ENCODE results near the gene SEPTIN8.

Gene SEPTIN8

GRCh38 chr5:132824426-132824825 is 47.4 kb upstream of the SEPTIN8 start:
- H3K9me3 ChIP-seq (ENCODE audit: severe bottlenecking), result no peaks in the 10 kb centered on the region
- no peaks in the 10 kb centered on the region for H3K36me3 ChIP-seq (ENCODE audit: low read depth)
- H3K4me1 ChIP-seq (ENCODE audit: insufficient read depth, poor library complexity, severe bottlenecking), result no peaks in the 10 kb centered on the region
- no peak overlapping the region for H3K27ac ChIP-seq (ENCODE audit: poor library complexity, severe bottlenecking)
- no peak for ATAC-seq (ENCODE audit: low read depth)
- no peaks in the 10 kb centered on the region for H3K27me3 ChIP-seq (ENCODE audit: insufficient read depth, poor library complexity, severe bottlenecking)
- H3K4me3 ChIP-seq (ENCODE audit: severe bottlenecking), result no peak overlapping the region
- no peak for DNase-seq (ENCODE audit: low spot score)
- TF ChIP-seq, protein P1, sequence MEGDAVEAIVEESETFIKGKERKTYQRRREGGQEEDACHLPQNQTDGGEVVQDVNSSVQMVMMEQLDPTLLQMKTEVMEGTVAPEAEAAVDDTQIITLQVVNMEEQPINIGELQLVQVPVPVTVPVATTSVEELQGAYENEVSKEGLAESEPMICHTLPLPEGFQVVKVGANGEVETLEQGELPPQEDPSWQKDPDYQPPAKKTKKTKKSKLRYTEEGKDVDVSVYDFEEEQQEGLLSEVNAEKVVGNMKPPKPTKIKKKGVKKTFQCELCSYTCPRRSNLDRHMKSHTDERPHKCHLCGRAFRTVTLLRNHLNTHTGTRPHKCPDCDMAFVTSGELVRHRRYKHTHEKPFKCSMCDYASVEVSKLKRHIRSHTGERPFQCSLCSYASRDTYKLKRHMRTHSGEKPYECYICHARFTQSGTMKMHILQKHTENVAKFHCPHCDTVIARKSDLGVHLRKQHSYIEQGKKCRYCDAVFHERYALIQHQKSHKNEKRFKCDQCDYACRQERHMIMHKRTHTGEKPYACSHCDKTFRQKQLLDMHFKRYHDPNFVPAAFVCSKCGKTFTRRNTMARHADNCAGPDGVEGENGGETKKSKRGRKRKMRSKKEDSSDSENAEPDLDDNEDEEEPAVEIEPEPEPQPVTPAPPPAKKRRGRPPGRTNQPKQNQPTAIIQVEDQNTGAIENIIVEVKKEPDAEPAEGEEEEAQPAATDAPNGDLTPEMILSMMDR (IDR thresholded peaks at IDR 0.05; ENCODE audit: poor library complexity, severe bottlenecking), result no peak

DNA sequence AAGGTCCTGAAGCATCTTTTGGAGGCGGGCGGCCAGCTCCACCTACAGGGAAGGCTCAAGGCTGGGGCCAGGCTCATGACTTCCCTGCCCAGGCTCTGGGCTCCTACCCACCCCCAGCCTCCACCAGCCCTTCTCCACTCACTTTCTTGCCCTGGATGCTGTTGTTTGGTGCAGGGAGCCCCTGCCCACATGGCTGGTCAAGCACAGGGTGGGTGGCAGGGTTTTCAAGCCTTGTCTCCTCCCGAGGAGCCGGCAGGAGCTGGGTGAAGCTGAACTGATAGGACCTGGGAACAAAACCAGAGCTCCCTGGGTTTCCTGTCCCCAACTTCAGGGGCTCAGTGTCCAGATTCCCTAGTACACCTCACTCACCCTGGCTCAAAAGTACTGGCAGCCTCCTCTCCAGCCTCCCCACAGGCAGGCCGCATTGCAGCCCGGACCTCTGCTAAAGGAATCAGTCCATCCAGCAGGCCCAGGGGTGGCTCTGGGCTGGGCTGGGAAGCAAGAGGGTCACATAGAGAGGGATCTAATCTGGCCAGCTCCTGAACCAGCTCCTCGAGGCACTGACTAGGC is 46.5 kb upstream of the SEPTIN8 start:
- TF ChIP-seq, protein P1 (IDR thresholded peaks at IDR 0.05; ENCODE audit: poor library complexity, severe bottlenecking), result no peak
- DNase-seq (ENCODE audit: low spot score), result no peak
- Histone ChIP-seq H3K27me3 (ENCODE audit: insufficient read depth, poor library complexity, severe bottlenecking) (no peaks in the 10 kb centered on the region), H3K9me3 (ENCODE audit: severe bottlenecking) (no peaks in the 10 kb centered on the region), H3K27ac (ENCODE audit: poor library complexity, severe bottlenecking) (no peak overlapping the region), H3K4me3 (ENCODE audit: severe bottlenecking) (no peak overlapping the region), H3K4me1 (ENCODE audit: insufficient read depth, poor library complexity, severe bottlenecking) (no peaks in the 10 kb centered on the region), H3K36me3 (ENCODE audit: low read depth) (no peaks in the 10 kb centered on the region)
- no peak for ATAC-seq (ENCODE audit: low read depth)

- no peaks in the 10 kb centered on the region for H3K36me3 ChIP-seq (ENCODE audit: low read depth)
- TF ChIP-seq, protein P1 (IDR thresholded peaks at IDR 0.05; ENCODE audit: poor library complexity, severe bottlenecking), result no peak
- H3K27ac ChIP-seq (ENCODE audit: poor library complexity, severe bottlenecking), result no peak overlapping the region
- no peak overlapping the region for H3K4me3 ChIP-seq (ENCODE audit: severe bottlenecking)
- DNase-seq (ENCODE audit: low spot score) (no peak), ATAC-seq (ENCODE audit: low read depth) (no peak)
- no peaks in the 10 kb centered on the region for H3K4me1 ChIP-seq (ENCODE audit: insufficient read depth, poor library complexity, severe bottlenecking)
- H3K9me3 ChIP-seq (ENCODE audit: severe bottlenecking), result no peaks in the 10 kb centered on the region
- H3K27me3 ChIP-seq (ENCODE audit: insufficient read depth, poor library complexity, severe bottlenecking), result no peaks in the 10 kb centered on the region
These were observed 45.8 kb upstream of the SEPTIN8 start for GRCh38 chr5:132822650-132823480.

GRCh38 chr5:132821791-132822190 is 44.8 kb upstream of the SEPTIN8 start:
- Histone ChIP-seq H3K36me3 (ENCODE audit: low read depth) (no peaks in the 10 kb centered on the region), H3K27ac (ENCODE audit: poor library complexity, severe bottlenecking) (no peak overlapping the region), H3K27me3 (ENCODE audit: insufficient read depth, poor library complexity, severe bottlenecking) (no peaks in the 10 kb centered on the region), H3K9me3 (ENCODE audit: severe bottlenecking) (no peaks in the 10 kb centered on the region), H3K4me3 (ENCODE audit: severe bottlenecking) (no peak overlapping the region), H3K4me1 (ENCODE audit: insufficient read depth, poor library complexity, severe bottlenecking) (no peaks in the 10 kb centered on the region)
- TF ChIP-seq, protein P1 (IDR thresholded peaks at IDR 0.05; ENCODE audit: poor library complexity, severe bottlenecking), result no peak
- DNase-seq (ENCODE audit: low spot score), result no peak
- 0 out of 3 replicates have a peak, but pooled peaks have one; percentile 3 for ATAC-seq (ENCODE audit: low read depth)

DNA sequence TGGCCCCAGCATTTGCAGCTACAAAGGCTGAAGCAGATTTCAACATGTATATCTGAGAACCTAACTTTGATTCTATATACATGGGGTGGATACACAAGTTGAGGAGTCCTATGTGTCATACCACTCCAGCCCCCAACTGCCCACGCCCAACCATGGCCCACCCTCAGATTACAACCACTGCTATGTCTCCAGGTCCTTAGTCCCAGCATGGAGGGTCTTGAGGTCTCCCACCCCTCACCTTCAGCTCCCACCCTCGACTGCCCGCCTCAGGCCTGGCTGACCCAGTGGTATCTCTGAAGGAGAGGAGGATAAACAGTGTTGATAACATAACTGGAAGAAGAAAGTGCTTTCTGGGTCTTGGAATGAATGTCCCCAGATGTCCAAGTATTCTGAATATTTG is 44.3 kb upstream of the SEPTIN8 start:
- Histone ChIP-seq H3K27me3 (ENCODE audit: insufficient read depth, poor library complexity, severe bottlenecking) (no peaks in the 10 kb centered on the region), H3K36me3 (ENCODE audit: low read depth) (no peaks in the 10 kb centered on the region), H3K4me3 (ENCODE audit: severe bottlenecking) (no peak overlapping the region), H3K27ac (ENCODE audit: poor library complexity, severe bottlenecking) (no peak overlapping the region), H3K4me1 (ENCODE audit: insufficient read depth, poor library complexity, severe bottlenecking) (no peaks in the 10 kb centered on the region), H3K9me3 (ENCODE audit: severe bottlenecking) (no peaks in the 10 kb centered on the region)
- ATAC-seq (ENCODE audit: low read depth) (no peak), DNase-seq (ENCODE audit: low spot score) (no peak)
- TF ChIP-seq, protein P1 (IDR thresholded peaks at IDR 0.05; ENCODE audit: poor library complexity, severe bottlenecking), result no peak
